GM06990 (cell line): ENCODE measurements around the gene POGLUT2.

ENCODE experiments used
- DNase-seq: peaks from one replicate; pipeline ENCODE4 v3.0.0-alpha.2; 2011; ENCODE audit not compliant: insufficient read length; ENCODE audit errors: extremely low read depth
- H3K27me3 ChIP-seq: replicated peaks from 2 replicates; pipeline ENCODE4 v1.6.0; 2011; ENCODE audit warnings: low read length; ENCODE audit not compliant: control insufficient read depth, insufficient read depth
- H3K36me3 ChIP-seq: 2 replicates; pipeline ENCODE4 v1.5.1; 2011; ENCODE audit warnings: low read length; ENCODE audit not compliant: control insufficient read depth, insufficient read depth
- H3K4me3 ChIP-seq: replicated peaks from 2 replicates; pipeline ENCODE4 v1.5.1; 2011; ENCODE audit warnings: low read depth, mild to moderate bottlenecking, control low read depth, low read length
- CTCF ChIP-seq: IDR thresholded peaks from 2 replicates; pipeline ENCODE4 v1.5.1; 2011; ENCODE audit warnings: low read length, control low read depth, mild to moderate bottlenecking, inconsistent platforms; ENCODE audit not compliant: insufficient read depth, poor library complexity, severe bottlenecking

Gene POGLUT2

DNA sequence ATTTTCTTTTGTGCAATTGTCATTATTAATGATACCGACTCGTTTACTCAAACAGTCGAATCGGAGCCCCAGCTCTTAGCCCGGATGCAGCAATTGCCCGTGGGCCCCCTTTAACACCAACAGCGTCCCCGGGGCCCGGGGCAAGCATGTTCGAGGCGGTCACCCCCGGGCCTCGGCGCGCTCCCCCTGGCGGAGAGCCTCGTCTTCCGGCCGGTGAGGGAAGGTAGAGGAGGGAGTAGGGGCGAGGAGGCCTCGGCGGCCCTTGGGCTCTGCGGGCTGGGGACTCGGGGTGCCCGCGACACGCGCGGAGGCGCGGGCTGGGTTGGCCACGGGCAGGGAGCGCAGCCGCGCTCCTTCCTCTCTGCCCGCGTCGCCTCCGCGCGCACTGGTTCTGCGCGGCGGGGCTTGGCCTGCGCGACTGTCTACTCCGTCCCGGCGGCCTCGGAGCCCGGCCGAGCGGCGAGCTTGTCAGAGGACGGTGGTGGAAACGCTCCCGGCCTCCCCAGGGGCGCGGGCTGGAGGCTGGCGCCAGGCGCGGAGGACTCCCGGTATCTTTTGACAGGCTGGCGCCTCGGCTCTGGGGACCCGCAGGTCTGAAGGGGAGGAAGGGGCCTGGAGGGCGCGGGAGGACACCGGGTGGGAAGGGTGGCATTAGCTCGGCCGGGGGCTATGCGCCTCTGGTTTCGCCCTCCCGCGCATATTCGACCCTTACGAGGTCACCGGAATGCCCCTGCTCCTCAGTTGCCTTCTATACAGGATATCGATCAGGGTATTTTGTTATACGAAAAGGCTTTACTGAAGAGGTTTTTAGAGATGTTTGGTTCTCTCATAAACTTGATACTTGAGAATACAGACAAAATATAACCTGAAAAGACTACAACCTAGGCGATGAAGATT is 1.6 kb upstream of the POGLUT2 start:
- Histone ChIP-seq H3K36me3 (no peaks in the 10 kb centered on the region), H3K4me3 (peak overlapping the region; percentile 89), H3K27me3 (no peaks in the 10 kb centered on the region)
- peak; percentile 86 for TF ChIP-seq CTCF
- DNase-seq: peak; percentile 89

GRCh38 chr13:102799426-102800144 is 809 bp upstream of the POGLUT2 start:
- no peak for DNase-seq
- Histone ChIP-seq H3K4me3 (peak overlapping the region; percentile 89), H3K36me3 (no peaks in the 10 kb centered on the region), H3K27me3 (no peaks in the 10 kb centered on the region)
- no peak for TF ChIP-seq CTCF

DNA sequence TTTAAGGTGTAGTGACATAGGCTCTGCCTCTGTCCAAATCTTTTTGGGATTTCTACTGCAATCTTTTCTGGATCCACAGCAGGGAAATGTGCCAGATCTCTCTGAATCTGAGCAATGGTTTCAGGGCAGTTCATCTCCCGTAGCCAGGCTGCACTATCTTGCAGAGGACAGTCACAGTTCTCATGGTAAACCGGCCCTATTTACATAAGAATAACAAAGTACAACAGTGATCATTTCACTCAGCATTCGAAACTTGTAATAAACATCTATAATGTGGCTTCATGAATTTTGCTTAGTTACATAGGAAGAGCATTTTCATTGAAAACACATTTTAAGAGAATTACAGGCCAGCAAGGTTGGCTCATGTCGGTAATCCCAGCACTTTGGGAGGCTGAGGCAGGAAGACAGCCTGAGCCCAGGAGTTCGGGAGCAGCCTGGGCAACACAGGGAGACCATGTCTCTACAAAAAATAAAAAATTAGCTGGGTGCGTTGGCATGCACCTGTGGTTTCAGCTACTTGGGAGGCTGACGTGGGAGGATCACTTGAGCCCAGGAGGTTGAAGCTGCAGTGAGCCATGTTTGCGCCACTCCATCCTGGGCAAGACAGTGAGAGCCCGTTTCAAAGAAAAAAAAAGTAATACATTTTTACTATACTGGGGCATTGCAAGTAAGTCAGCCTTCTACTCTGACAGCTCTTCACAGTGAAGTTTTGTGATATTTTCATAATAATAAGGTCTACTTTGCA is 5.0 kb downstream of the POGLUT2 start:
- Histone ChIP-seq H3K36me3 (no peaks in the 10 kb centered on the region; the same call in none of the 2 replicates), H3K4me3 (no peak overlapping the region), H3K27me3 (no peaks in the 10 kb centered on the region)
- DNase-seq: no peak
- no peak for TF ChIP-seq CTCF

- no peak for DNase-seq
- TF ChIP-seq CTCF: no peak
- H3K36me3 ChIP-seq: no peaks in the 10 kb centered on the region; the same call in none of the 2 replicates
- H3K4me3 ChIP-seq: no peak overlapping the region
- H3K27me3 ChIP-seq: no peaks in the 10 kb centered on the region
Observed at GRCh38 chr13:102792396-102792795, 6.4 kb downstream of the POGLUT2 start.

- H3K27me3 ChIP-seq: no peaks in the 10 kb centered on the region
- no peaks in the 10 kb centered on the region; the same call in none of the 2 replicates for H3K36me3 ChIP-seq
- no peak for TF ChIP-seq CTCF
- no peak for DNase-seq
- H3K4me3 ChIP-seq: no peak overlapping the region
Observed at GRCh38 chr13:102788683-102789082, 10.1 kb downstream of the POGLUT2 start.
